Peyer's patch (tissue), 4 donors: ENCODE data around the gene DDX10.

Source experiments
- POLR2A ChIP-seq, 2 donors: fragments of 450-650 bp; IDR thresholded peaks; one replicate each; pipeline ENCODE4 v1.5.1; 2017; ENCODE audit warnings: antibody characterized with exemption in 2 of 2, mild to moderate bottlenecking in 2 of 2, moderate library complexity in 2 of 2
- TF ChIP-seq, protein P1 (sequence below), 6 experiments: fragments of 450-650 bp in 4 of 6; fragments of 200-600 bp in 2 of 6; sonication (generic) in 1 of 6; IDR thresholded peaks; one replicate each; pipeline ENCODE4 v1.5.1; 2017 to 2019; ENCODE audit warnings: antibody characterized with exemption in 6 of 6, mild to moderate bottlenecking in 3 of 6, moderate library complexity in 1 of 6

DNA sequence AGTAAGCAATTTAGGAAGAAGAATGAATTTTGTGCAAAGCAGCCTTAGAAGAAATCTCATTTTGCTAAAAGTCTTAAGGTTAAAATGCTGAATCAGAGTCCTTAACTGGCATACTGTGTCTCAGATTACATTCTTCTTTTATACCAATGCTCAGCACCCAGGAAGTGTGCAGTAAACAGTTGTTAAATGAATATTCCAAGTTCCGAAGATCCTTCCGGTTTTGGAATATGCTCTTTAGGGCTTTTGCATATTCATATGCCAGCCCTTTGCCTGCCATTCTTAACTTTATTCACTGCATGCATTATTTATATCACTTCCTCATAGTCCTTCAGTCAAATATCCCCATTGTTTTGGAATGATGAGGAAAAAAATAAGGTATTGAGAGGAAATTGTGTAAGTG lies 242.0 kb downstream of the DDX10 start:
- TF ChIP-seq, protein P1, sequence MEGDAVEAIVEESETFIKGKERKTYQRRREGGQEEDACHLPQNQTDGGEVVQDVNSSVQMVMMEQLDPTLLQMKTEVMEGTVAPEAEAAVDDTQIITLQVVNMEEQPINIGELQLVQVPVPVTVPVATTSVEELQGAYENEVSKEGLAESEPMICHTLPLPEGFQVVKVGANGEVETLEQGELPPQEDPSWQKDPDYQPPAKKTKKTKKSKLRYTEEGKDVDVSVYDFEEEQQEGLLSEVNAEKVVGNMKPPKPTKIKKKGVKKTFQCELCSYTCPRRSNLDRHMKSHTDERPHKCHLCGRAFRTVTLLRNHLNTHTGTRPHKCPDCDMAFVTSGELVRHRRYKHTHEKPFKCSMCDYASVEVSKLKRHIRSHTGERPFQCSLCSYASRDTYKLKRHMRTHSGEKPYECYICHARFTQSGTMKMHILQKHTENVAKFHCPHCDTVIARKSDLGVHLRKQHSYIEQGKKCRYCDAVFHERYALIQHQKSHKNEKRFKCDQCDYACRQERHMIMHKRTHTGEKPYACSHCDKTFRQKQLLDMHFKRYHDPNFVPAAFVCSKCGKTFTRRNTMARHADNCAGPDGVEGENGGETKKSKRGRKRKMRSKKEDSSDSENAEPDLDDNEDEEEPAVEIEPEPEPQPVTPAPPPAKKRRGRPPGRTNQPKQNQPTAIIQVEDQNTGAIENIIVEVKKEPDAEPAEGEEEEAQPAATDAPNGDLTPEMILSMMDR (IDR thresholded peaks at IDR 0.05): no peak
- no peak for TF ChIP-seq POLR2A (IDR thresholded peaks at IDR 0.05)
